Mesendoderm (in vitro differentiated cells): Measurements from ENCODE around the gene HAUS3.

Experiments used
- DNase-seq: peaks from one replicate; pipeline ENCODE4 v3.0.0; 2013
- H2AK5ac ChIP-seq: 2 replicates; pipeline ENCODE4 v1.6.1; 2013; ENCODE audit warnings: low read length, inconsistent platforms
- H2BK120ac ChIP-seq: 2 replicates; pipeline ENCODE4 v1.6.1; 2013; ENCODE audit warnings: low read depth, mild to moderate bottlenecking, low read length, moderate library complexity, mixed read lengths
- H2BK15ac ChIP-seq: replicated peaks from 2 replicates; pipeline ENCODE4 v1.6.1; 2013; ENCODE audit warnings: low read depth, mild to moderate bottlenecking, moderate library complexity
- H2BK5ac ChIP-seq: 2 replicates; pipeline ENCODE4 v1.6.1; 2013; ENCODE audit warnings: low read length, inconsistent platforms
- H3K18ac ChIP-seq: 2 replicates; pipeline ENCODE4 v1.6.1; 2013; ENCODE audit warnings: mild to moderate bottlenecking, low read length, mixed read lengths
- H3K23ac ChIP-seq: one replicate; pipeline ENCODE4 v1.6.1; 2013; ENCODE audit warnings: low read length
- H3K27ac ChIP-seq: 2 replicates; pipeline ENCODE4 v1.5.1; 2013; ENCODE audit warnings: low read depth, mild to moderate bottlenecking, inconsistent platforms, low read length, moderate library complexity
- H3K27me3 ChIP-seq: 2 replicates; pipeline ENCODE4 v1.6.1; 2013; ENCODE audit warnings: low read length, control low read depth, mild to moderate bottlenecking, inconsistent platforms; ENCODE audit not compliant: insufficient read depth, poor library complexity
- H3K36me3 ChIP-seq: 2 replicates; pipeline ENCODE4 v1.6.1; 2013; ENCODE audit warnings: low read length, inconsistent platforms; ENCODE audit not compliant: control insufficient read depth, insufficient read depth
- H3K4ac ChIP-seq: one replicate; pipeline ENCODE4 v1.6.1; 2013; ENCODE audit warnings: low read depth, mild to moderate bottlenecking, low read length, moderate library complexity
- H3K4me1 ChIP-seq: 2 replicates; pipeline ENCODE4 v1.6.1; 2013; ENCODE audit warnings: low read depth, low read length, inconsistent platforms; ENCODE audit not compliant: control insufficient read depth
- H3K4me2 ChIP-seq: 2 replicates; pipeline ENCODE4 v1.6.1; 2013; ENCODE audit warnings: low read length
- H3K4me3 ChIP-seq: 2 replicates; pipeline ENCODE4 v1.5.1; 2013; ENCODE audit warnings: mild to moderate bottlenecking, low read length
- H3K56ac ChIP-seq: one replicate; pipeline ENCODE4 v1.6.1; 2013; ENCODE audit warnings: low read length
- H3K79me1 ChIP-seq: 2 replicates; pipeline ENCODE4 v1.6.1; 2013; ENCODE audit warnings: low read length, inconsistent platforms
- H3K79me2 ChIP-seq: 2 replicates; pipeline ENCODE4 v1.6.1; 2013; ENCODE audit warnings: mild to moderate bottlenecking, low read length; ENCODE audit not compliant: control insufficient read depth, insufficient read depth
- H3K9ac ChIP-seq: 2 replicates; pipeline ENCODE4 v1.6.1; 2013; ENCODE audit warnings: low read length, inconsistent platforms
- H4K5ac ChIP-seq: one replicate; pipeline ENCODE4 v1.6.1; 2013; ENCODE audit warnings: low read length
- H4K8ac ChIP-seq: one replicate; pipeline ENCODE4 v1.6.1; 2013; ENCODE audit warnings: low read depth, mild to moderate bottlenecking, control low read depth, low read length, moderate library complexity
- WGBS: extraction: QIAGEN DNeasy Blood & Tissue Kit; methylation state at CpG from one replicate; pipeline ENCODE4 v1.1.7; 2013; ENCODE audit warnings: low lambda C conversion rate, missing lambda C conversion rate; ENCODE audit not compliant: insufficient coverage; ENCODE audit errors: extremely low coverage; 5-methylcytosine and 5-hydroxymethylcytosine counted together

HAUS3 gene

GRCh38 chr4:2284161-2284933 is 42.4 kb upstream of the HAUS3 start:
- Histone ChIP-seq H3K56ac (no peak overlapping the region), H3K18ac (no peak overlapping the region), H2BK15ac (no peak overlapping the region), H2AK5ac (no peak overlapping the region), H4K5ac (no peak overlapping the region), H3K79me2 (no peaks in the 10 kb centered on the region), H3K4me3 (no peak overlapping the region), H3K27ac (no peak overlapping the region), H3K4me2 (no peak overlapping the region), H3K23ac (no peak overlapping the region), H2BK120ac (no peak overlapping the region), H2BK5ac (no peak overlapping the region), H3K79me1 (no peaks in the 10 kb centered on the region), H3K4me1 (no peaks in the 10 kb centered on the region), H3K36me3 (no peaks in the 10 kb centered on the region), H3K4ac (no peak overlapping the region), H4K8ac (no peak overlapping the region), H3K9ac (no peak overlapping the region), H3K27me3 (no peaks in the 10 kb centered on the region)
- no CpG with 5 or more reads among the region's 23 CpGs for WGBS
- no peak for DNase-seq

GRCh38 chr4:2283199-2283711 is 41.3 kb upstream of the HAUS3 start:
- Histone ChIP-seq H4K5ac (no peak overlapping the region), H2AK5ac (no peak overlapping the region), H2BK120ac (no peak overlapping the region), H3K4me3 (no peak overlapping the region), H3K18ac (no peak overlapping the region), H3K23ac (no peak overlapping the region), H3K4me2 (no peak overlapping the region), H3K27me3 (no peaks in the 10 kb centered on the region), H3K4ac (no peak overlapping the region), H3K56ac (no peak overlapping the region), H3K79me2 (no peaks in the 10 kb centered on the region), H3K27ac (no peak overlapping the region), H3K79me1 (no peaks in the 10 kb centered on the region), H2BK15ac (no peak overlapping the region), H4K8ac (no peak overlapping the region), H3K4me1 (no peaks in the 10 kb centered on the region), H2BK5ac (no peak overlapping the region), H3K9ac (no peak overlapping the region), H3K36me3 (no peaks in the 10 kb centered on the region)
- DNase-seq = no peak
- 100% methylated on average over 1 of the region's 3 CpGs for WGBS

- Histone ChIP-seq H3K23ac (no peak overlapping the region), H3K4me3 (no peak overlapping the region), H2BK15ac (no peak overlapping the region), H3K18ac (no peak overlapping the region), H3K27me3 (no peaks in the 10 kb centered on the region), H4K8ac (no peak overlapping the region), H3K36me3 (no peaks in the 10 kb centered on the region), H3K79me2 (no peaks in the 10 kb centered on the region), H2BK120ac (no peak overlapping the region), H3K4me2 (no peak overlapping the region), H4K5ac (no peak overlapping the region), H3K4ac (no peak overlapping the region), H3K4me1 (no peaks in the 10 kb centered on the region), H3K56ac (no peak overlapping the region), H3K79me1 (no peaks in the 10 kb centered on the region), H2BK5ac (no peak overlapping the region), H3K27ac (no peak overlapping the region), H2AK5ac (no peak overlapping the region), H3K9ac (no peak overlapping the region)
- no peak for DNase-seq
- WGBS = no CpG with 5 or more reads among the region's 10 CpGs
These were observed 39.8 kb upstream of the HAUS3 start for GRCh38 chr4:2281575-2282343.

- Histone ChIP-seq H3K23ac (no peak overlapping the region), H3K79me2 (no peaks in the 10 kb centered on the region), H3K4me3 (no peak overlapping the region), H3K36me3 (no peaks in the 10 kb centered on the region), H3K79me1 (no peaks in the 10 kb centered on the region), H3K4me2 (no peak overlapping the region), H3K27ac (no peak overlapping the region), H4K5ac (no peak overlapping the region), H4K8ac (no peak overlapping the region), H3K27me3 (no peaks in the 10 kb centered on the region), H2AK5ac (no peak overlapping the region), H3K56ac (no peak overlapping the region), H3K4me1 (no peaks in the 10 kb centered on the region), H3K9ac (no peak overlapping the region), H3K4ac (no peak overlapping the region), H2BK5ac (no peak overlapping the region), H2BK15ac (no peak overlapping the region), H2BK120ac (no peak overlapping the region), H3K18ac (no peak overlapping the region)
- WGBS = no CpG with 5 or more reads among the region's 13 CpGs
- DNase-seq = no peak
These were observed 38.8 kb upstream of the HAUS3 start for GRCh38 chr4:2280531-2281300.

GRCh38 chr4:2277956-2278355 is 36.0 kb upstream of the HAUS3 start:
- Histone ChIP-seq H3K4ac (no peak overlapping the region), H3K23ac (no peak overlapping the region), H3K18ac (no peak overlapping the region), H3K36me3 (no peaks in the 10 kb centered on the region), H3K79me1 (no peaks in the 10 kb centered on the region), H2BK120ac (no peak overlapping the region), H3K4me2 (no peak overlapping the region), H3K4me1 (no peaks in the 10 kb centered on the region), H3K9ac (no peak overlapping the region), H3K79me2 (no peaks in the 10 kb centered on the region), H4K5ac (no peak overlapping the region), H4K8ac (no peak overlapping the region), H3K56ac (no peak overlapping the region), H3K27me3 (no peaks in the 10 kb centered on the region), H3K4me3 (no peak overlapping the region), H2BK15ac (no peak overlapping the region), H2AK5ac (no peak overlapping the region), H3K27ac (no peak overlapping the region), H2BK5ac (no peak overlapping the region)
- no peak for DNase-seq
- WGBS = no CpG with 5 or more reads among the region's 9 CpGs
